K562 (cell line): ENCODE data around the gene DAG1. TPM values are rescaled to one million over a fixed set of nuclear protein-coding genes. Genes with fewer than 3 reads are reported as not detected.

Source experiments
- ATAC-seq: fragments of 200-7000 bp; cut with Tn5 transposase; 3 replicates; pipeline ENCODE4 v1.9.1; 2020; ENCODE audit warnings: moderate library complexity
- BruUV-seq: library from RNA; stranded (reverse); fragments of 400-500 nt; replicated peaks from 2 replicates; lab custom pipeline; 2021; lab: Mats Ljungman, UMichigan
- CTCF ChIA-PET: fragments of 300-600 bp; formaldehyde crosslinking; extraction: SDS; loops from one replicate; lab custom pipeline; 2021; ENCODE audit warnings: low intra/inter-chr PET ratio; lab: Yijun Ruan, JAX
- POLR2A ChIA-PET: fragments of 300-600, 350-650 bp; sonication (Branson Sonifier 250); formaldehyde crosslinking; extraction: SDS; loops from one replicate; lab custom pipeline; 2021; ENCODE audit warnings: antibody characterized with exemption, inconsistent platforms; lab: Yijun Ruan, JAX
- DNase-seq, 4 experiments: peaks; one replicate each; pipeline versions ENCODE4 v3.0.0 to v3.0.0-alpha.2; 2011 to 2018; ENCODE audit warnings: low spot score in 3 of 4, mixed read lengths in 3 of 4; ENCODE audit errors: extremely low read depth in 1 of 4
- FAIRE-seq: peaks from 2 replicates; lab custom pipeline; 2011; peaks lifted over from hg19 to GRCh38; lab: Jason Lieb, UNC
- H2AFZ ChIP-seq: 2 replicates; pipeline ENCODE4 v1.6.0; 2011; ENCODE audit warnings: low read depth, low read length, control low read depth, inconsistent platforms
- H3K27ac ChIP-seq: fragments of 200-600 bp; 3 replicates; pipeline ENCODE4 v1.8.0; 2011; ENCODE audit warnings: low read depth, mild to moderate bottlenecking, control low read depth, inconsistent platforms, low read length, moderate library complexity, mixed read lengths; ENCODE audit errors: extremely low read depth
- H3K27me3 ChIP-seq, 2 experiments: fragments of 300-600 bp in 1 of 2; 2 replicates in 1 of 2; 3 replicates in 1 of 2; pipeline versions ENCODE4 v1.6.0 to v1.8.0; 2011; ENCODE audit warnings: inconsistent platforms in 2 of 2, low read length in 2 of 2, mild to moderate bottlenecking in 1 of 2, mixed read lengths in 1 of 2, moderate library complexity in 1 of 2; ENCODE audit not compliant: control insufficient read depth in 2 of 2, insufficient read depth in 2 of 2
- H3K36me3 ChIP-seq: fragments of 300-600 bp; 3 replicates; pipeline ENCODE4 v1.8.0; 2011; ENCODE audit warnings: mild to moderate bottlenecking, low read length, inconsistent platforms; ENCODE audit not compliant: control insufficient read depth, insufficient read depth
- H3K4me1 ChIP-seq, 2 experiments: fragments of 200-600 bp in 1 of 2; replicated peaks in 1 of 2; 2 replicates in 1 of 2; 3 replicates in 1 of 2; pipeline versions ENCODE4 v1.5.1 to v1.8.0; 2011; ENCODE audit warnings: inconsistent platforms in 2 of 2, low read length in 2 of 2, mild to moderate bottlenecking in 1 of 2, mixed read lengths in 1 of 2, moderate library complexity in 1 of 2; ENCODE audit not compliant: control insufficient read depth in 2 of 2, insufficient read depth in 2 of 2
- H3K4me2 ChIP-seq: 2 replicates; pipeline ENCODE4 v1.6.1; 2011; ENCODE audit warnings: low read length, control low read depth, inconsistent platforms, mixed read lengths; ENCODE audit not compliant: insufficient read depth
- H3K4me3 ChIP-seq: fragments of 200-600 bp; sonication (generic), shearing (Covaris generic); 2 replicates; pipeline ENCODE4 v1.5.1; 2016; ENCODE audit warnings: control low read depth, inconsistent platforms
- H3K79me2 ChIP-seq: fragments of 200-600 bp; 3 replicates; pipeline ENCODE4 v1.8.0; 2011; ENCODE audit warnings: low read length, inconsistent platforms; ENCODE audit not compliant: control insufficient read depth, insufficient read depth
- H3K9ac ChIP-seq, 2 experiments: 2 replicates each; pipeline versions ENCODE4 v1.6.0 to v1.6.1; 2011; ENCODE audit warnings: low read depth in 2 of 2, low read length in 2 of 2, control low read depth in 1 of 2, inconsistent platforms in 1 of 2, mild to moderate bottlenecking in 1 of 2, mixed read lengths in 1 of 2; ENCODE audit not compliant: insufficient read depth in 1 of 2
- H3K9me1 ChIP-seq: one replicate; pipeline ENCODE4 v1.6.0; 2011; ENCODE audit warnings: inconsistent platforms, mild to moderate bottlenecking, low read length, moderate library complexity; ENCODE audit not compliant: control insufficient read depth, insufficient read depth
- H3K9me3 ChIP-seq: replicated peaks from 2 replicates; pipeline ENCODE4 v1.5.1; 2011; ENCODE audit warnings: low read depth, low read length, inconsistent platforms; ENCODE audit not compliant: control insufficient read depth, insufficient read depth
- H4K20me1 ChIP-seq: replicated peaks from 2 replicates; pipeline ENCODE4 v1.6.1; 2011; ENCODE audit warnings: low read length, inconsistent platforms, mixed read lengths; ENCODE audit not compliant: control insufficient read depth, insufficient read depth
- CBX8 ChIP-seq: fragments of 200-600 bp; sonication (generic); IDR thresholded peaks from 2 replicates; pipeline ENCODE4 v1.6.1; 2012; ENCODE audit warnings: borderline replicate concordance, mixed run types, low read depth, mild to moderate bottlenecking, moderate library complexity, mixed read lengths, low read length, control low read depth, inconsistent platforms; ENCODE audit not compliant: poor library complexity, severe bottlenecking; ENCODE audit errors: extremely low read depth
- HDAC2 ChIP-seq: fragments of 450-650 bp; IDR thresholded peaks from 2 replicates; pipeline ENCODE4 v1.6.1; 2016; ENCODE audit warnings: mild to moderate bottlenecking
- NFIX ChIP-seq: fragments of 250-450 bp; sonication (Bioruptor Pico); IDR thresholded peaks from 2 replicates; pipeline ENCODE4 v1.4.0; 2020; ENCODE audit warnings: low read depth, mild to moderate bottlenecking, moderate library complexity
- NRF1 ChIP-seq, 2 experiments: fragments of 450-650 bp; IDR thresholded peaks in 1 of 2; conservative IDR thresholded peaks in 1 of 2; 2 replicates each; pipeline ENCODE4 v1.6.1; 2014; ENCODE audit warnings: mild to moderate bottlenecking in 2 of 2
- PTRF ChIP-seq: fragments of 450-650 bp; IDR thresholded peaks from 2 replicates; pipeline ENCODE4 v1.6.1; 2016; ENCODE audit warnings: mild to moderate bottlenecking, missing genetic modification characterization, missing compliant biosample characterization
- WGBS: fragments of 100-300 bp; shearing (Covaris generic); methylation state at CpG from one replicate; pipeline ENCODE4 v1.1.6; 2016; ENCODE audit warnings: low coverage, mixed read lengths; ENCODE audit not compliant: insufficient coverage; ENCODE audit errors: missing lambda C conversion rate; 5-methylcytosine and 5-hydroxymethylcytosine counted together
- in situ Hi-C: fragments of 300-500 bp; cut with MboI; formaldehyde crosslinking; loops from 4 replicates; pipeline ENCODE4 v1.15.0; 2018; ENCODE audit warnings: inconsistent platforms, mixed read lengths
- intact Hi-C: fragments of 100-400 bp; cut with micrococcal nuclease; formaldehyde crosslinking; loops from 2 replicates; pipeline ENCODE4 v1.14.2; 2022
- polyA plus RNA-seq, 8 experiments: library from polyadenylated mRNA; depleted of rRNA in 4 of 8; stranded (reverse) in 5 of 8; unstranded in 3 of 8; fragments of >200 nt; fragmentation: Nextera tagmentation in 2 of 8; fragmentation: Illumina TruSeq in 1 of 8; extraction: Ambion mirVana in 2 of 8; extraction: Trizol in 1 of 8; gene quantifications; 2 replicates each; pipeline versions ENCODE4 v1.2.1 to v1.2.3, GENCODE V29; 2011 to 2014; ENCODE audit warnings: inconsistent platforms in 1 of 8, missing spikeins in 1 of 8
- total RNA-seq, 7 experiments: library from RNA; depleted of rRNA in 6 of 7; stranded (reverse); fragments of >200 nt in 6 of 7; fragmentation: Illumina TruSeq in 2 of 7; extraction: Trizol in 2 of 7; gene quantifications; 2 replicates each; pipeline versions ENCODE4 v1.2.1 to v1.2.3, GENCODE V29; 2011 to 2021; ENCODE audit warnings: low replicate concordance in 1 of 7
- TF ChIP-seq, protein P1 (sequence below), 2 experiments: fragments of 450-650 bp; IDR thresholded peaks; 2 replicates each; pipeline ENCODE4 v1.6.1; 2018; ENCODE audit warnings: mild to moderate bottlenecking in 2 of 2, low read depth in 1 of 2; ENCODE audit not compliant: partially characterized antibody in 2 of 2
- TF ChIP-seq, protein P2 (sequence below), 2 experiments: IDR thresholded peaks in 1 of 2; conservative IDR thresholded peaks in 1 of 2; 2 replicates each; pipeline ENCODE4 v1.6.1; 2016; ENCODE audit warnings: low read depth in 2 of 2, mild to moderate bottlenecking in 1 of 2, missing compliant biosample characterization in 1 of 2, missing genetic modification characterization in 1 of 2, moderate library complexity in 1 of 2
- TF ChIP-seq, protein P3 (sequence below): IDR thresholded peaks from 2 replicates; pipeline ENCODE4 v1.6.1; 2012; ENCODE audit warnings: low read depth, low read length, improper control_type of control experiment, borderline replicate concordance
- TF ChIP-seq, protein P4 (sequence below): fragments of 250-450 bp; sonication (Bioruptor Pico); IDR thresholded peaks from 2 replicates; pipeline ENCODE4 v1.8.0; 2022; ENCODE audit warnings: moderate library complexity, mild to moderate bottlenecking, inconsistent platforms

DAG1 gene
- total and polyA plus RNA-seq, 9 of the 15 experiments (the other 6 are each of a cell fraction or from before 2014, with no cell fraction given), result 0.29 to 19.6 (median 8.2) TPM

DNA sequence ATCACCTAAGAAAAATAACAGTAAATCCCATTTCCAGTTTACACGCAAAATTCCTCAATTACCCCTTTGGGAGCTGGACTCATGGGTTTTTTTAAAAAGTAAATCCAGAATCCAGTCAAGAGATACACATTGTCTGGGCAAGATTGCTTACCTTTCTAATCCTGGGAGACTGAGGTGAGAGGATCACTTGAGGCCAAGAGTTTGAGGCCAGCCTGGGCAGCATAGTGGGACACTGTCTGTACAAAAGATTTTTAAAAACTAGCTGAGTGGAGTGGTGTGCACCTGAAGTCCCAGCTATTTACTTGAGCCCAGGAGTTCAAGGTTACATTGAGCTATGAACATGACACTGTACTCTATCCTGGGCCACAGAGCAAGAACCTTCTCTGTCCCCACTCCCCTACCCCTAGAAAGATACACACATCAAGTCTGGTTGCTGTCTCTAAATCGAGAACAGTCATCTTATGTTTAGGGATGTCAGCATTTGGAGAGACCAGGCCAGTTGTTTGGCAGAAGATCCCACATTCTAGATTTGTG, 39.0 kb downstream of the DAG1 start:
- ATAC-seq, result no peak
- peaks cover 5% of the 10 kb centered on the region; the same call in 1 of the 3 replicates for H3K79me2 ChIP-seq

More for the DNA sequence above, 39.0 kb downstream of the DAG1 start:
- Histone ChIP-seq H3K36me3 (peaks cover 29% of the 10 kb centered on the region; the same call in 2 of the 3 replicates), H3K4me1 (no peaks in the 10 kb centered on the region; a peak in 1 of 5 replicates), H3K9me1 (no peaks in the 10 kb centered on the region), H3K4me3 (no peak overlapping the region), H3K27ac (no peak overlapping the region), H3K4me2 (no peak overlapping the region), H2AFZ (no peak overlapping the region), H4K20me1 (no peaks in the 10 kb centered on the region), H3K9me3 (no peaks in the 10 kb centered on the region), H3K9ac (no peak overlapping the region)
- BruUV-seq, result no TSS peak
- DNase-seq (no peak), FAIRE-seq (no peak)
- POLR2A ChIA-PET, result interaction anchor here (0.7 to 1.7 kb wide), 3 partner anchors 9 to 106 kb away, joined by 3 to 9 read pairs (median 3); no protein-coding TSS in a partner anchor
- CTCF ChIA-PET, result no interaction called here
- no peak for TF ChIP-seq PTRF (tag)
- TF ChIP-seq, protein P1, sequence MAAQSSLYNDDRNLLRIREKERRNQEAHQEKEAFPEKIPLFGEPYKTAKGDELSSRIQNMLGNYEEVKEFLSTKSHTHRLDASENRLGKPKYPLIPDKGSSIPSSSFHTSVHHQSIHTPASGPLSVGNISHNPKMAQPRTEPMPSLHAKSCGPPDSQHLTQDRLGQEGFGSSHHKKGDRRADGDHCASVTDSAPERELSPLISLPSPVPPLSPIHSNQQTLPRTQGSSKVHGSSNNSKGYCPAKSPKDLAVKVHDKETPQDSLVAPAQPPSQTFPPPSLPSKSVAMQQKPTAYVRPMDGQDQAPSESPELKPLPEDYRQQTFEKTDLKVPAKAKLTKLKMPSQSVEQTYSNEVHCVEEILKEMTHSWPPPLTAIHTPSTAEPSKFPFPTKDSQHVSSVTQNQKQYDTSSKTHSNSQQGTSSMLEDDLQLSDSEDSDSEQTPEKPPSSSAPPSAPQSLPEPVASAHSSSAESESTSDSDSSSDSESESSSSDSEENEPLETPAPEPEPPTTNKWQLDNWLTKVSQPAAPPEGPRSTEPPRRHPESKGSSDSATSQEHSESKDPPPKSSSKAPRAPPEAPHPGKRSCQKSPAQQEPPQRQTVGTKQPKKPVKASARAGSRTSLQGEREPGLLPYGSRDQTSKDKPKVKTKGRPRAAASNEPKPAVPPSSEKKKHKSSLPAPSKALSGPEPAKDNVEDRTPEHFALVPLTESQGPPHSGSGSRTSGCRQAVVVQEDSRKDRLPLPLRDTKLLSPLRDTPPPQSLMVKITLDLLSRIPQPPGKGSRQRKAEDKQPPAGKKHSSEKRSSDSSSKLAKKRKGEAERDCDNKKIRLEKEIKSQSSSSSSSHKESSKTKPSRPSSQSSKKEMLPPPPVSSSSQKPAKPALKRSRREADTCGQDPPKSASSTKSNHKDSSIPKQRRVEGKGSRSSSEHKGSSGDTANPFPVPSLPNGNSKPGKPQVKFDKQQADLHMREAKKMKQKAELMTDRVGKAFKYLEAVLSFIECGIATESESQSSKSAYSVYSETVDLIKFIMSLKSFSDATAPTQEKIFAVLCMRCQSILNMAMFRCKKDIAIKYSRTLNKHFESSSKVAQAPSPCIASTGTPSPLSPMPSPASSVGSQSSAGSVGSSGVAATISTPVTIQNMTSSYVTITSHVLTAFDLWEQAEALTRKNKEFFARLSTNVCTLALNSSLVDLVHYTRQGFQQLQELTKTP (IDR thresholded peaks at IDR 0.05; ENCODE audit: low read depth in 1 of 2, partially characterized antibody in 2 of 2), result no peak
- TF ChIP-seq, protein P2, sequence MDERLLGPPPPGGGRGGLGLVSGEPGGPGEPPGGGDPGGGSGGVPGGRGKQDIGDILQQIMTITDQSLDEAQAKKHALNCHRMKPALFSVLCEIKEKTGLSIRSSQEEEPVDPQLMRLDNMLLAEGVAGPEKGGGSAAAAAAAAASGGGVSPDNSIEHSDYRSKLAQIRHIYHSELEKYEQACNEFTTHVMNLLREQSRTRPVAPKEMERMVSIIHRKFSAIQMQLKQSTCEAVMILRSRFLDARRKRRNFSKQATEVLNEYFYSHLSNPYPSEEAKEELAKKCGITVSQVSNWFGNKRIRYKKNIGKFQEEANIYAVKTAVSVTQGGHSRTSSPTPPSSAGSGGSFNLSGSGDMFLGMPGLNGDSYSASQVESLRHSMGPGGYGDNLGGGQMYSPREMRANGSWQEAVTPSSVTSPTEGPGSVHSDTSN (CRISPR knock-in tag; IDR thresholded peaks at IDR 0.05; ENCODE audit: low read depth), result no peak
- TF ChIP-seq, protein P2 (tag; conservative IDR thresholded peaks at IDR 0.05; ENCODE audit: low read depth), result no peak
- TF ChIP-seq NRF1 (conservative IDR thresholded peaks at IDR 0.05 in 1 of 2, IDR thresholded peaks at IDR 0.05 in 1 of 2), result no peak
- TF ChIP-seq HDAC2, result no peak
- TF ChIP-seq CBX8, result no peak
- TF ChIP-seq, protein P3, sequence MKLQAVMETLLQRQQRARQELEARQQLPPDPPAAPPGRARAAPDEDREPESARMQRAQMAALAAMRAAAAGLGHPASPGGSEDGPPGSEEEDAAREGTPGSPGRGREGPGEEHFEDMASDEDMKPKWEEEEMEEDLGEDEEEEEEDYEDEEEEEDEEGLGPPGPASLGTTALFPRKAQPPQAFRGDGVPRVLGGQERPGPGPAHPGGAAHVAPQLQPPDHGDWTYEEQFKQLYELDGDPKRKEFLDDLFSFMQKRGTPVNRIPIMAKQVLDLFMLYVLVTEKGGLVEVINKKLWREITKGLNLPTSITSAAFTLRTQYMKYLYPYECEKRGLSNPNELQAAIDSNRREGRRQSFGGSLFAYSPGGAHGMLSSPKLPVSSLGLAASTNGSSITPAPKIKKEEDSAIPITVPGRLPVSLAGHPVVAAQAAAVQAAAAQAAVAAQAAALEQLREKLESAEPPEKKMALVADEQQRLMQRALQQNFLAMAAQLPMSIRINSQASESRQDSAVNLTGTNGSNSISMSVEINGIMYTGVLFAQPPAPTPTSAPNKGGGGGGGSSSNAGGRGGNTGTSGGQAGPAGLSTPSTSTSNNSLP, result no peak
- TF ChIP-seq NFIX (CRISPR knock-in tag), result no peak
- TF ChIP-seq, protein P4, sequence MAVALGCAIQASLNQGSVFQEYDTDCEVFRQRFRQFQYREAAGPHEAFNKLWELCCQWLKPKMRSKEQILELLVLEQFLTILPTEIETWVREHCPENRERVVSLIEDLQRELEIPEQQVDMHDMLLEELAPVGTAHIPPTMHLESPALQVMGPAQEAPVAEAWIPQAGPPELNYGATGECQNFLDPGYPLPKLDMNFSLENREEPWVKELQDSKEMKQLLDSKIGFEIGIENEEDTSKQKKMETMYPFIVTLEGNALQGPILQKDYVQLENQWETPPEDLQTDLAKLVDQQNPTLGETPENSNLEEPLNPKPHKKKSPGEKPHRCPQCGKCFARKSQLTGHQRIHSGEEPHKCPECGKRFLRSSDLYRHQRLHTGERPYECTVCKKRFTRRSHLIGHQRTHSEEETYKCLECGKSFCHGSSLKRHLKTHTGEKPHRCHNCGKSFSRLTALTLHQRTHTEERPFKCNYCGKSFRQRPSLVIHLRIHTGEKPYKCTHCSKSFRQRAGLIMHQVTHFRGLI (CRISPR knock-in tag), result no peak
- TF ChIP-seq, all 486 proteins: peak for 0
- in situ Hi-C loops, result no loop called here
- WGBS, result 33% methylated on average over 2 of the region's 2 CpGs
- intact Hi-C loops, result no loop called here
- no peaks in the 10 kb centered on the region for H3K27me3 ChIP-seq
